Heart left ventricle (tissue), 16 donors: ENCODE measurements around the gene CNTRL. TPM values are rescaled to one million over a fixed set of nuclear protein-coding genes. Genes with fewer than 3 reads are reported as not detected.
"Not testable (repeated sequence)": the region's sequence is repeated elsewhere in the genome, so short reads cannot be mapped to it uniquely, and the experiment has no call there.

Experiments used
- ATAC-seq, 4 donors: fragments of 200-7000 bp; cut with Tn5 transposase; one replicate each; pipeline ENCODE4 v1.9.1; 2020 to 2022; ENCODE audit warnings: moderate library complexity in 4 of 4, mild to moderate bottlenecking in 3 of 4, moderate number of reproducible peaks in 1 of 4
- DNase-seq, 5 donors: peaks; one replicate each; pipeline ENCODE4 v3.0.0-alpha.2; 2020
- H3K27ac ChIP-seq, 12 donors: fragments of 200-600 bp; sonication (generic) in 4 of 12; one replicate each; pipeline versions ENCODE4 v1.5.0 to v1.8.0; 2016 to 2022; ENCODE audit warnings: mild to moderate bottlenecking in 2 of 12
- H3K27me3 ChIP-seq, 9 donors: fragments of 200-600 bp; sonication (generic) in 2 of 9; one replicate each; pipeline versions ENCODE4 v1.5.1 to v1.8.0; 2016 to 2022; ENCODE audit warnings: mild to moderate bottlenecking in 3 of 9
- H3K36me3 ChIP-seq, 9 donors: fragments of 200-600 bp; sonication (generic) in 2 of 9; one replicate each; pipeline versions ENCODE4 v1.5.0 to v1.8.0; 2018 to 2022; ENCODE audit warnings: mild to moderate bottlenecking in 2 of 9
- H3K4me1 ChIP-seq, 12 donors: fragments of 200-600 bp; sonication (generic) in 4 of 12; one replicate each; pipeline versions ENCODE4 v1.5.0 to v1.8.0; 2016 to 2022; ENCODE audit warnings: mild to moderate bottlenecking in 3 of 12
- H3K4me3 ChIP-seq, 12 donors: fragments of 200-600 bp; sonication (generic) in 4 of 12; one replicate each; pipeline versions ENCODE4 v1.5.0 to v1.8.0; 2017 to 2022; ENCODE audit warnings: mild to moderate bottlenecking in 9 of 12, moderate library complexity in 4 of 12
- H3K9me3 ChIP-seq, 12 donors: fragments of 200-600 bp; sonication (generic) in 4 of 12; one replicate each; pipeline versions ENCODE4 v1.5.0 to v1.8.0; 2016 to 2022; ENCODE audit warnings: mild to moderate bottlenecking in 1 of 12
- CTCF ChIP-seq, 12 donors: fragments of 200-600 bp; sonication (generic) in 4 of 12; IDR thresholded peaks; one replicate each; pipeline versions ENCODE4 v1.5.0 to v1.8.0; 2018 to 2022; ENCODE audit warnings: antibody characterized with exemption in 12 of 12, mild to moderate bottlenecking in 5 of 12
- POLR2A ChIP-seq, 2 donors: fragments of 450-650 bp; IDR thresholded peaks; one replicate each; pipeline ENCODE4 v1.6.1; 2017; ENCODE audit warnings: antibody characterized with exemption in 2 of 2, mild to moderate bottlenecking in 2 of 2, moderate library complexity in 2 of 2
- WGBS, 4 donors: extraction: QIAGEN DNeasy Blood & Tissue Kit in 2 of 4; methylation state at CpG; one replicate each; pipeline versions ENCODE4 v1.1.5 to v1.1.7; 2013 to 2018; 5-methylcytosine and 5-hydroxymethylcytosine counted together
- intact Hi-C, 10 donors: fragments of 100-400 bp; cut with DNase I; formaldehyde crosslinking; loops; one replicate each; pipeline versions ENCODE4 v1.11.1 to v1.14.2; 2022
- polyA plus RNA-seq, 2 donors: library from polyadenylated mRNA; stranded (reverse); fragments of 200-250 nt; gene quantifications; one replicate each; pipeline ENCODE4 v1.2.3, GENCODE V29; 2013
- total RNA-seq, 9 donors: library from RNA; depleted of rRNA in 2 of 9; stranded (reverse); fragments of >200 nt in 2 of 9; fragmentation: NEBNext Ultra II Directional in 3 of 9; extraction: Animal tissue kit (Norgen Biotek cat#: 25700) in 3 of 9; gene quantifications; one replicate each; pipeline versions ENCODE4 v1.1.0 to v1.2.4, GENCODE V29; 2016 to 2023
- donor health status: ischemic (EF 13 %, LVEDD 7.1; RV severe dilation, severe dysfunction).
- donor health status: healthy with polysubstance abuse.
- donor health status: DM: no; HTN: yes; CAD: no.
- donor health status: DM: no; HTN: no; CAD: no.
- donor health status: ischemic (EF 25% LVEDD 6.9; RV normal size, moderate dysfunction).
- donor health status: ischemic (EF 25% LVEDD 5.7; RV mildly dilated, moderate dysfunction).
- donor health status: healthy.
- donor health status: DM: yes; HTN: yes; CAD: no.
- donor health status: ischemic (EF 35%, LVEDD 5.7; RV mildly dilated, moderate dysfunction).
- donor health status: nonischemic (EF 11% LVEDD 7.7; RV severe dilation, severe dysfunction).
- donor health status: DM: yes; HTN: yes; CAD: no.
- donor health status: PGD.
- donor health status: ischemic (EF 29% LVEDD 5.4; RV normal size, mild dysfunction).
- donor health status: nonischemic (EF 23%, LVEDD 6.1; RV moderate dilation, normal function).

Gene CNTRL
- total and polyA plus RNA-seq, 11 donors: 2.5 to 11.4 (median 3.7) TPM

DNA sequence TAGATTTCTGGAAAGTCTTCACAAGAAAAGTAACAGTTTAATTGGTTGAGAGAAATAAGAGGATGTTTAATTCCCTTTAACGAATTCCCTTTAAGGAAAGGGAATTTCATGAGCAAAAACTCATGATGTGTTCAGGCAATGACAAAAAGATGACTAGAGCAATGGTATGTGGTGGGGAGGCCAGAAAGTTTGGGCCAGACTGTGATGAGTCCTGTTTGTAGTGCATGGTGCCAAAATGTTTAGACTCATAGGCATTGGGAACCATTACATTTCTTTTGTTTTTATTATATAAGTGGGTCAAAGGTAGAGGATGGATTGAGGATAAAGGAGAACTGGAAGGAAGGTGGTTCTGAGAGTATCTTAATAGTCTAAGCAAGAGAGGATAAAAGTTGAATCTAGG is 10.9 kb downstream of the CNTRL start:
- Histone ChIP-seq H3K4me3 (no peak overlapping the region), H3K27me3 (no peaks in the 10 kb centered on the region), H3K27ac (no peak overlapping the region), H3K4me1 (peaks cover 0 to 9% (median 0%) of the 10 kb centered on the region in 12 donors), H3K36me3 (peaks cover 0 to 75% (median 34%) of the 10 kb centered on the region in 9 donors), H3K9me3 (no peaks in the 10 kb centered on the region)
- no peak for ATAC-seq
- TF ChIP-seq POLR2A (IDR thresholded peaks at IDR 0.05) (no peak), CTCF (IDR thresholded peaks at IDR 0.05) (no peak)
- 86 to 94% (median 93%) methylated on average over 1 of the region's 1 CpG for WGBS, 4 donors
- intact Hi-C loops: no loop called here
- DNase-seq: no peak

DNA sequence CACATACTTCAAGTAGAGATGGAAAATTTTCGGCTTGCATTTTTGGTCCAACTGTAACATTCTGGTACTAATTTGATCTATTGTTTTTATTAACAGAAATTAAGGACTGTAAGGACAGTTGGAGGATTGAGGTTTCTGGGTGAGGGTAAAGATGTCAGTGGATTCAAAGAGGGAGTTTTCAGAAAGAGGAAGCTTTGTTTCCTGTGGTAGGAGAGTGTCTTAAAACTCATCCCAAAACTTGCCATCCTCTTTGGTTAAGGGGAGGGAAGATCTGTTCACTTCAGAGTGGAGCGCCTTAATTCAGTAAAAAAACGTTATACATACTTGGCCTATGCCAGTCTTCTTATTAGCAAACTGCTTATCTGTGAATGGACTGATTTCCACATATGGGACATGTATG is 13.8 kb downstream of the CNTRL start:
- H3K4me3 ChIP-seq: no peak overlapping the region
- no peak overlapping the region for H3K27ac ChIP-seq
- ATAC-seq (no peak), DNase-seq (no peak)
- TF ChIP-seq POLR2A (IDR thresholded peaks at IDR 0.05): no peak
- no peak for TF ChIP-seq CTCF (IDR thresholded peaks at IDR 0.05)
- intact Hi-C loops: no loop called here
- peaks cover 0 to 56% (median 26%) of the 10 kb centered on the region in 9 donors for H3K36me3 ChIP-seq
- 86 to 98% (median 88%) methylated on average over 3 of the region's 3 CpGs for WGBS, 4 donors
- H3K9me3 ChIP-seq: no peaks in the 10 kb centered on the region
- H3K4me1 ChIP-seq: peaks cover 0 to 9% (median 0%) of the 10 kb centered on the region in 12 donors
- H3K27me3 ChIP-seq: no peaks in the 10 kb centered on the region

- H3K27ac ChIP-seq, ATAC-seq, H3K9me3 ChIP-seq, intact Hi-C loops, H3K27me3 ChIP-seq, H3K4me3 ChIP-seq, H3K4me1 ChIP-seq, DNase-seq: not testable (repeated sequence)
- 88 to 93% (median 91%) methylated on average over 6 of the region's 6 CpGs for WGBS, 4 donors
- H3K36me3 ChIP-seq: peaks cover 0 to 57% (median 28%) of the 10 kb centered on the region in 9 donors
Measured at GRCh38 chr9:121090743-121091142, 16.0 kb downstream of the CNTRL start.

DNA sequence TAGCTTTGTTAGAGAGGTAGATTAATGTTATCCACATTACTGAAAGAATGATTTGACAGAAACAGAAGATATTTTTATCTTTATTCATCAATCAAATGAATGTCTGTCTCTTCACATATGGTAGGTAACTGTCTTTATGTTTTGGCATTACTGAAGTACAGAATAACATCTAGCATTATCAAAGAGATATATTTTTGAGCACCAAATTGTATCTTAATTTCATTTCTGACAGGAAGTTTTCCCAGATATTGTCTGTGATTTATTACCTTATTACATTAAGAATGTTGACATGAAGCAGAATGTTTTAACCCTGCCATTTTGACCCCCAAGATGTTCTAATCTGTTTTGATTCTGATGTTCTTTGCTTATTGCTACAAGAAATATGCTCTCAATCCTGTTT is 20.3 kb downstream of the CNTRL start:
- no peak overlapping the region for H3K4me3 ChIP-seq
- DNase-seq (no peak), ATAC-seq (no peak)
- H3K27ac ChIP-seq: no peak overlapping the region
- no peaks in the 10 kb centered on the region for H3K4me1 ChIP-seq
- peaks cover 0 to 63% (median 43%) of the 10 kb centered on the region in 9 donors for H3K36me3 ChIP-seq
- no peaks in the 10 kb centered on the region for H3K27me3 ChIP-seq
- intact Hi-C loops: no loop called here
- TF ChIP-seq CTCF (IDR thresholded peaks at IDR 0.05) (no peak), POLR2A (IDR thresholded peaks at IDR 0.05) (no peak)
- H3K9me3 ChIP-seq: no peaks in the 10 kb centered on the region

- ATAC-seq: no peak
- no peak overlapping the region for H3K4me3 ChIP-seq
- intact Hi-C loops: no loop called here
- 80 to 87% (median 83%) methylated on average over 5 of the region's 5 CpGs for WGBS, 4 donors
- no peak overlapping the region for H3K27ac ChIP-seq
- no peak for DNase-seq
- H3K27me3 ChIP-seq: no peaks in the 10 kb centered on the region
- H3K36me3 ChIP-seq: peaks cover 0 to 46% (median 27%) of the 10 kb centered on the region in 9 donors
- H3K9me3 ChIP-seq: peaks cover 0 to 8% (median 0%) of the 10 kb centered on the region in 12 donors
- no peak for TF ChIP-seq POLR2A (IDR thresholded peaks at IDR 0.05)
- no peak for TF ChIP-seq CTCF (IDR thresholded peaks at IDR 0.05)
- H3K4me1 ChIP-seq: no peaks in the 10 kb centered on the region
Measured at GRCh38 chr9:121098567-121099198, 23.9 kb downstream of the CNTRL start.

- H3K4me3 ChIP-seq, DNase-seq, ATAC-seq, H3K27me3 ChIP-seq, intact Hi-C loops, H3K27ac ChIP-seq: not testable (repeated sequence)
- 96 to 98% (median 97%) methylated on average over 5 of the region's 5 CpGs for WGBS, 4 donors
- Histone ChIP-seq H3K9me3 (peaks cover 0 to 11% (median 0%) of the 10 kb centered on the region in 12 donors), H3K4me1 (peaks cover 0 to 36% (median 0%) of the 10 kb centered on the region in 12 donors), H3K36me3 (peaks cover 0 to 20% (median 1%) of the 10 kb centered on the region in 9 donors)
Measured at GRCh38 chr9:121104054-121104453, 29.3 kb downstream of the CNTRL start.
